ENCODE data around the gene OVCH1.

OVCH1 gene

DNA sequence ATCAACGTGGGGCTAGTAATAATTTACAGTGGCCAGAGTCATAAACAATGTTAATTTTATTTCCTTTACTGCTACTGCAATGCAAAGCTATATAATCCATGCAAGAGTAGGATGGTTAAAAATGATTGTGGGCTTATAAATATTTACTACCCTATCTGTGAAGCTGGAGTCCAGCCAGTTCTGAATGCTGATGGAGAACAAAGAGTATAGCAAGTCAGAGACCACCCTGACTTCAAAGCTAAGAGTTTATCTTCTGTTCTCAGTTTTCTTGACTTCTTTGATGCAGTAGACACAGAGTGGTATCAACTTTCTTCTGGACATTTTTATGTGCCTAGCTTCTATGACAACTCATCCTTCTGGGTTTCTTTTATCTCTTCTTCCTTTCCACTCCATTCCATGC lies 34.0 kb upstream of the OVCH1 start:
- H3K27ac ChIP-seq = no peak overlapping the region
- H3K4me1 ChIP-seq = no peaks in the 10 kb centered on the region
- no peak for TF ChIP-seq Cebpa-rat (IDR thresholded peaks at IDR 0.05)
- no peaks in the 10 kb centered on the region for H3K9me3 ChIP-seq
- no peaks in the 10 kb centered on the region for H3K27me3 ChIP-seq
- H3K4me2 ChIP-seq = no peak overlapping the region
- H3K9ac ChIP-seq = no peak overlapping the region
- no peaks in the 10 kb centered on the region for H4K20me1 ChIP-seq
- no peaks in the 10 kb centered on the region for H3K36me3 ChIP-seq
- H3K4me3 ChIP-seq = no peak overlapping the region

DNA sequence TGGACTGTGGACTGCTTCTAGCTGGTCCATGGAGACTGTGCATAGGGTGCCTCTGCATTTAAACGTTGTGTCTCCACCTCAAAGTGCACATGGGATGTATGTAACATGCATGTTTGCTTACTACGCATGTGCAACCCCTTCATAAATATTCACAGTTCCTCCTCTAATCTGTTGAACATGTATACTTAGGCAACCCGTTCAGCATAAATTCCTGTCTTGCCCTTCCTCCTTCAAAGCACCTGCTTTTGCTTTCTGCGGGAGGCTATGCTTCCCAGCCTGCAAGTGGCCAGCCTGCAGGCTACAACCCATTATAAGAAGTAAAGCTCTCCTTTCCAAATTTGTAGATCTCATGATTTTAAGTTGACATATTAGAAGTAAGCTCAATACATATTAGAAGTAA lies 33.0 kb upstream of the OVCH1 start:
- Histone ChIP-seq H3K4me2 (no peak overlapping the region), H3K4me3 (no peak overlapping the region), H3K27ac (no peak overlapping the region)

DNA sequence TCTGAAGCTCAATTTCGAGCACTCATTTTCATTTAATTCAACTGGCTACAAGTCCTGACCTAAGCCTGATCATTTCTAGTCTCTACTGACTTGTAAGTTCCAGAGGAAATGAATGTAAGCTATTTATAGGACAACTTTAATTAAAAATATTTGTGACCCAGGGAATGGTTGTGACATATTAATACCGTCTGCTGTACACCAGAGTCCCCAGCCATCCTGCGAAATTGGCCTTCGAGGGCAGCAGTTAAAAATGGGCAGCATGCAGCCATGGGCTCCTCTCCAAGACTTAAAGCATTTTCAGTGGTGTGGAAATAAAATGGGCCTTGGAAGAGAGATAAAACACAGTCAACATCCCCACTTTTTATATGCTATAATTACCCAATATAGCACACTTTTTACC lies 30.7 kb upstream of the OVCH1 start:
- Histone ChIP-seq H3K4me1 (no peaks in the 10 kb centered on the region), H3K4me2 (no peak overlapping the region), H3K27ac (no peak overlapping the region), H3K4me3 (no peak overlapping the region), H3K36me3 (no peaks in the 10 kb centered on the region), H4K20me1 (no peaks in the 10 kb centered on the region), H3K9ac (no peak overlapping the region), H3K27me3 (no peaks in the 10 kb centered on the region), H3K9me3 (no peaks in the 10 kb centered on the region)
- TF ChIP-seq Cebpa-rat (IDR thresholded peaks at IDR 0.05) = no peak

More for the DNA sequence above, 33.0 kb upstream of the OVCH1 start:
- H3K9me3 ChIP-seq = no peaks in the 10 kb centered on the region
- no peak overlapping the region for H3K9ac ChIP-seq
- H3K27me3 ChIP-seq = no peaks in the 10 kb centered on the region
- no peak for TF ChIP-seq Cebpa-rat (IDR thresholded peaks at IDR 0.05)
- H3K4me1 ChIP-seq = no peaks in the 10 kb centered on the region
- H4K20me1 ChIP-seq = no peaks in the 10 kb centered on the region
- no peaks in the 10 kb centered on the region for H3K36me3 ChIP-seq

DNA sequence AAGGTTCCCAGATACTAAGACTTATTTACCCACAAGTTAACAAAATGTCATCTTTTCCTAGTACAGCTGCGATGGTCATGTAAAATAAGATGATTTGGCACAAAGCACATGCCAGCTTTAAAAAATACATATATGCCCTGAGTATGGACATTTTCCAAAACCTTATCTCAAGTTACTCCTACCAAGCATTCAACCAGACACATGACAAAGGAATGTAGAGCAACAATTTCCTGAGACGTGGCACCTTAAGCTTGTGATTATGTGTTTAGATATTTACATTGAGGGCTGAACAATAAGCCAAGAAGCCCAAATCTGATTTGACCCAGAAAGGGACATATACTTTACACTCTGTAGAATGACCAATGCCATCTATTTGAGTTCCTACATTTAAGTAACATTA lies 24.5 kb upstream of the OVCH1 start:
- H4K20me1 ChIP-seq = no peaks in the 10 kb centered on the region
- TF ChIP-seq Cebpa-rat (IDR thresholded peaks at IDR 0.05) = no peak

DNA sequence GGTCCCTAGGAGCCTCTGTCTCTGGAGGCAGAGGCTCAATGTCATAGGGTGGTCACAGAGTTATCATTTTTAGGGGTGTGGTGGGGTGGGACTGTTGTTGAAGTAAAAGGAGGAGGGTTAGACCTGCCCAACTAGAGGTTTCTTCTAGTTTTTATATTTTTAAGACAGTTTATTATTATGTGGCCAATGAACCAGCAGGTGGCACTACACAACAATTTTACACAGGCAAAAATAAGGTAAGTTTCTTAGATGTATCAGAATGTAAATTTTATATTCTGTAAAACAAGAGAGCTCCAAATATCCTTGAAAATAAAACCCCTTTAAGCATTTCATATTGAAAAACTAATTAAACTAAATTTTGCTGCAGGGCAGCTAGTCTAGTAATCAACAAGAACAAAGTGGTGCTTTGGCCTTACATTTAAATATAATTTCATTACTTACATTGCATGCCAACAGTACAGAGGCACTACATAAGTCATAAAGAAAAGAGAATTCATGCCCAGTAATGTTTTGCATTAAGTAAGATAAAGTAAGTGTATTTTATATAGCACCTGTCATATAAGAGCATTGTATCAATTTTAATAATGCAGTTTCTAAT lies 22.2 kb upstream of the OVCH1 start:
- Histone ChIP-seq H3K4me3 (no peak overlapping the region), H3K27me3 (no peaks in the 10 kb centered on the region), H3K9ac (no peak overlapping the region), H3K4me1 (no peaks in the 10 kb centered on the region), H3K36me3 (no peaks in the 10 kb centered on the region), H3K4me2 (no peak overlapping the region), H3K9me3 (no peaks in the 10 kb centered on the region), H3K27ac (no peak overlapping the region), H4K20me1 (no peaks in the 10 kb centered on the region)
- no peak for TF ChIP-seq Cebpa-rat (IDR thresholded peaks at IDR 0.05)

More for the DNA sequence above, 24.5 kb upstream of the OVCH1 start:
- Histone ChIP-seq H3K27ac (no peak overlapping the region), H3K4me3 (no peak overlapping the region), H3K36me3 (no peaks in the 10 kb centered on the region), H3K4me1 (no peaks in the 10 kb centered on the region), H3K4me2 (no peak overlapping the region), H3K27me3 (no peaks in the 10 kb centered on the region), H3K9me3 (no peaks in the 10 kb centered on the region), H3K9ac (no peak overlapping the region)

DNA sequence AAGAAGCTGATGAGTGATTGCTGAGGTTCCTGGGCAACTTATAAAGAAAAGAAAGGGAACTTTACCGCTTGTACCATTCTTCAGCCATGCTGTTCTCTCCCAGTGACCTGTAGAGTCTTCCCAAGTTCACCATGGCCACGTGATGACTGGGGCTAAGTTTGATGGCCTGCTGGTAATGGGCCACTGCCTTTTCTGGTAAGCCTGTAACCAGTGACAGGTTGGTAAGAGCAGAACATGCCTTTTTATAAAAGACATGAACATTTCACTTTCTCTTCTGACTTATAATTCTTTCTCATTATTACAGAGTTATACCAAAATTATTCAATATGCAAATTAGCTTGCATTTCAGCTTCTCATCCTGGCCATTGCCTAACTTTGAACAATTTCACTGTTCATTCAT lies 20.9 kb upstream of the OVCH1 start:
- Histone ChIP-seq H3K27me3 (no peaks in the 10 kb centered on the region; the same call in 1 of the 2 replicates), H3K9ac (no peak overlapping the region), H4K20me1 (no peaks in the 10 kb centered on the region), H3K4me1 (no peaks in the 10 kb centered on the region), H3K9me3 (no peaks in the 10 kb centered on the region), H3K4me2 (no peak overlapping the region), H3K36me3 (no peaks in the 10 kb centered on the region), H3K27ac (no peak overlapping the region), H3K4me3 (no peak overlapping the region)
- no peak for TF ChIP-seq Cebpa-rat (IDR thresholded peaks at IDR 0.05)

DNA sequence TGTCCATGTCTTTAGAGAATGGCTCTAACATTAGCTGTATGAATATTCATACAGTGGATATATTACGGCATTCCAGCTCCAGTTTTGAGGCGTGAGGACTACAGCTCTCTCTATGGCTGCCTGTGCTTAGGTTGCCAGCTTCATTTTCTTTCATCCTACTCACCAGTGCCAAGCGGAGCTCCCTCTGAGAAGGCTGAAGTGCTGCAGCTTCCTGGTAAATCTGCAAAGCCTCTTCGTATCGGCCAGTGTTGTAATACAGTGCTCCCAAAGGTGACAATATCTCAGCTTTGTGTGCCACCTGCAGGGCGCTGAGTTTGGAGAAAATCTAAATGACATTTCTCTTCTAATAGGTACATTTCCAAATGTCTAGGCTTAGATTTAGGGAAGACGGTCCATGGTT lies 19.8 kb upstream of the OVCH1 start:
- H3K9ac ChIP-seq = no peak overlapping the region
- no peaks in the 10 kb centered on the region for H3K4me1 ChIP-seq
- H3K4me2 ChIP-seq = no peak overlapping the region
- H3K9me3 ChIP-seq = no peaks in the 10 kb centered on the region
- H3K27ac ChIP-seq = no peak overlapping the region
- TF ChIP-seq Cebpa-rat (IDR thresholded peaks at IDR 0.05) = no peak
- H3K4me3 ChIP-seq = no peak overlapping the region
- H4K20me1 ChIP-seq = no peaks in the 10 kb centered on the region
- no peaks in the 10 kb centered on the region; the same call in 1 of the 2 replicates for H3K27me3 ChIP-seq
- H3K36me3 ChIP-seq = no peaks in the 10 kb centered on the region

DNA sequence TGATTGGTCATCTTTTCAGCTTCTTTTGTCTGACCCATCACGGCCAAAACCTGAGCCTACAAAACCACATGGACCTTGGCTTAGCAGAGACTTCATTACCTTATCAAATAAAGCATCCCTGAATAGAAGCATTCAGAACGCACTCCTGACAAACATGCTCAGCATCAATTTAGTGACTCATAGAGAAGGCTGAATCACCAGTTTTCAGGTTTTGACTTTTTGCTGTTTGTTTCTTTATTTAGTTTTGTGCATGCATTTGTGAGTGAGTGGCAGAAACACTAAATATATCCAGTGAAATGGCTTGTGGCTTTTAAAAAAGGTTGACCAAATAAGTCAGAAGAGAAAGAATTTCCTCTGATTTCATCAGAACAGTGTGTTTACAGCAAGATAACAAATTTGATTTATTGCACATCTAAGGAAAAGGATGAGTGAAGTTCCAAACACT lies 19.0 kb upstream of the OVCH1 start:
- Histone ChIP-seq H3K4me3 (no peak overlapping the region), H3K4me1 (no peaks in the 10 kb centered on the region), H3K36me3 (no peaks in the 10 kb centered on the region), H3K27me3 (no peaks in the 10 kb centered on the region; the same call in 1 of the 2 replicates), H4K20me1 (no peaks in the 10 kb centered on the region), H3K9me3 (no peaks in the 10 kb centered on the region), H3K9ac (no peak overlapping the region), H3K27ac (no peak overlapping the region), H3K4me2 (no peak overlapping the region)
- TF ChIP-seq Cebpa-rat (IDR thresholded peaks at IDR 0.05) = no peak

DNA sequence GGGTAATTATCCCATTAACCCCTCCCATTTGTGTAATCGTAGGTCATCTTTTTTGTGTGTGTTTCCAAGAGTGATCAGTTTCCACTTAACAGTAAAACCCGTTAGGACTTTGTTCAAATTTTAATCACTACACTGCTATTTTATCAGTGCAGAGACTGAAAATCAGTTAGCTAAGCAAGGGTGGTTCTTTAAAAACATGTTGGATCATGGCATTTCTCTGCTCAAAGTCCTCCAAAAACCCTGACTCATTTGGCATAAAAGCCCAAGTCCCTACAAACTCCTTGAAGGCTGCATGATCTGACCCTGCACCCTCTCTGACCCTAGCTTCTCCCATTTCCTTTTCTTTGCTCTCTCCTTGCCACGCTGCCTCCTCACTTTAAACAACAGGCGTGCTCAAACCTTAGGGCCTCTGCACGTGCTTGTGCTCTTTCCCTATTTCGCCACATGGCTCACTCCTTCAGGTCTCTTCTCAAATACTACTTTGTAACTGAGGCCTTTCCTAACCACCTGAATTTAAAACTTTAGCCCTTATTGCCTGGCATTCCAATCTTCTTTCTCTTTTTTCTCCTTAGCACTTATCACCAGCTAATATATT lies 13.2 kb upstream of the OVCH1 start:
- H3K27ac ChIP-seq = no peak overlapping the region
- H3K27me3 ChIP-seq = no peaks in the 10 kb centered on the region; the same call in 1 of the 2 replicates
- H3K4me1 ChIP-seq = no peaks in the 10 kb centered on the region
- no peaks in the 10 kb centered on the region for H4K20me1 ChIP-seq
- H3K4me2 ChIP-seq = no peak overlapping the region
- no peak overlapping the region for H3K4me3 ChIP-seq
- no peak overlapping the region for H3K9ac ChIP-seq
- TF ChIP-seq Cebpa-rat (IDR thresholded peaks at IDR 0.05) = no peak
- no peaks in the 10 kb centered on the region for H3K9me3 ChIP-seq
- no peaks in the 10 kb centered on the region for H3K36me3 ChIP-seq

DNA sequence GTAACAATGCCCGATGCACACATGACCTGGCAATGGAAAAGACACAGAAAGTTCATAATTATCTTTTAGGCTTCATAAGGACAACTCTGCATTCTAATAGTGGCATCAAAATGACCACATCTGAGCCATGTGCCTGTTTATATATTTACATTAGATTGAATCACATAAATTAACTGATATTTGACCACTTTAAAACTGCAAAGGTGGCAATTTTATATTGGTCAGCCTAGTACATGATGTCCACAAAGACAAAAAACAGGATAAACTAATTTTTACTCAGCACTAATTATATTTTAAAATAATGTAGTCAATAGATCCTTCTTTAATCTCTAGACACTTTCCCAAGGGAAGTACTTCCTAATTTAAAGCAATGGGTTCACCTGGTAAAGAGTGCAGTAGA lies 12.0 kb upstream of the OVCH1 start:
- Histone ChIP-seq H3K9ac (no peak overlapping the region), H3K9me3 (no peaks in the 10 kb centered on the region), H4K20me1 (no peaks in the 10 kb centered on the region), H3K36me3 (no peaks in the 10 kb centered on the region), H3K4me3 (no peak overlapping the region), H3K4me2 (no peak overlapping the region), H3K27ac (no peak overlapping the region), H3K4me1 (no peaks in the 10 kb centered on the region), H3K27me3 (no peaks in the 10 kb centered on the region; the same call in 1 of the 2 replicates)
- TF ChIP-seq Cebpa-rat (IDR thresholded peaks at IDR 0.05) = no peak

All from BLaER1 (cell line).